OCI-LY7 (cell line): ENCODE results near the gene KRTAP10-9. TPM values are rescaled to one million over a fixed set of nuclear protein-coding genes. Genes with fewer than 3 reads are reported as not detected.
"Not testable (repeated sequence)": the region's sequence is repeated elsewhere in the genome, so short reads cannot be mapped to it uniquely, and the experiment has no call there.

Experiments used
- BruUV-seq: library from RNA; stranded (reverse); fragments of 400-500 nt; replicated peaks from 2 replicates; lab custom pipeline; 2021; lab: Mats Ljungman, UMichigan
- CTCF ChIA-PET: fragments of 300-600 bp; sonication (Branson Sonifier 250); formaldehyde crosslinking; loops from one replicate; lab custom pipeline; 2022; ENCODE audit warnings: antibody characterized with exemption; ENCODE audit not compliant: unreplicated experiment; lab: Charles Lee
- POLR2A ChIA-PET: fragments of 300-600 bp; sonication (Branson Sonifier 250); formaldehyde crosslinking; loops from one replicate; lab custom pipeline; 2022; ENCODE audit warnings: antibody characterized with exemption; lab: Charles Lee
- DNase-seq: peaks from one replicate; pipeline ENCODE4 v3.0.0-alpha.2; 2015; ENCODE audit warnings: low spot score
- H2AFZ ChIP-seq: fragments of 200-600 bp; sonication (generic), shearing (Covaris generic); 2 replicates; pipeline ENCODE4 v1.6.1; 2014; ENCODE audit warnings: mild to moderate bottlenecking, antibody characterized with exemption, low read length, moderate library complexity
- H3K27ac ChIP-seq: fragments of 200-600 bp; sonication (generic); 2 replicates; pipeline ENCODE4 v1.5.1; 2014; ENCODE audit warnings: mixed run types, low read depth, mild to moderate bottlenecking, moderate library complexity, low read length, inconsistent platforms; ENCODE audit not compliant: poor library complexity, severe bottlenecking
- H3K36me3 ChIP-seq: fragments of 200-600 bp; sonication (generic); 2 replicates; pipeline ENCODE4 v1.6.1; 2014; ENCODE audit warnings: mild to moderate bottlenecking, antibody characterized with exemption, low read length, moderate library complexity, mixed read lengths; ENCODE audit not compliant: insufficient read depth
- H3K4me1 ChIP-seq: fragments of 200-600 bp; sonication (generic); 2 replicates; pipeline ENCODE4 v1.5.1; 2014; ENCODE audit warnings: mild to moderate bottlenecking, low read length; ENCODE audit not compliant: insufficient read depth, poor library complexity, severe bottlenecking
- H3K4me2 ChIP-seq: fragments of 200-600 bp; sonication (generic); 2 replicates; pipeline ENCODE4 v1.6.1; 2014; ENCODE audit warnings: mild to moderate bottlenecking, low read length
- H3K4me3 ChIP-seq: fragments of 200-600 bp; sonication (generic); 2 replicates; pipeline ENCODE4 v1.5.1; 2014; ENCODE audit warnings: mild to moderate bottlenecking, low read depth, low read length; ENCODE audit not compliant: poor library complexity, severe bottlenecking
- H3K79me2 ChIP-seq: fragments of 200-600 bp; sonication (generic); 2 replicates; pipeline ENCODE4 v1.6.1; 2016; ENCODE audit warnings: low read depth, mild to moderate bottlenecking, low read length, moderate library complexity, mixed read lengths; ENCODE audit not compliant: insufficient read depth
- H3K9me2 ChIP-seq: fragments of 200-600 bp; sonication (generic); 2 replicates; pipeline ENCODE4 v1.6.1; 2016; ENCODE audit warnings: mild to moderate bottlenecking, low read length, mixed read lengths; ENCODE audit not compliant: insufficient read depth
- H3K9me3 ChIP-seq: fragments of 200-600 bp; sonication (generic); 2 replicates; pipeline ENCODE4 v1.6.1; 2014; ENCODE audit warnings: mild to moderate bottlenecking, mixed run types, low read length, mixed read lengths
- H4K20me1 ChIP-seq: fragments of 200-600 bp; sonication (generic); 2 replicates; pipeline ENCODE4 v1.6.1; 2014; ENCODE audit warnings: mild to moderate bottlenecking, antibody characterized with exemption, low read length, moderate library complexity, mixed read lengths; ENCODE audit not compliant: insufficient read depth
- CTCF ChIP-seq: fragments of 200-600 bp; sonication (generic); conservative IDR thresholded peaks from 2 replicates; pipeline ENCODE4 v1.5.1; 2014; ENCODE audit warnings: mild to moderate bottlenecking, antibody characterized with exemption, low read length, moderate library complexity, mixed read lengths
- EZH2phosphoT487 ChIP-seq: fragments of 200-600 bp; sonication (generic); IDR thresholded peaks from 2 replicates; pipeline ENCODE4 v1.6.1; 2018; ENCODE audit warnings: low read depth, borderline replicate concordance, mild to moderate bottlenecking, mixed run types, antibody characterized with exemption, low read length, moderate library complexity, mixed read lengths
- intact Hi-C: fragments of 100-400 bp; cut with micrococcal nuclease; formaldehyde crosslinking; loops from one replicate; pipeline ENCODE4 v1.10.0; 2022; ENCODE audit not compliant: unreplicated experiment
- total RNA-seq, 2 experiments: library from RNA; depleted of rRNA in 1 of 2; stranded (reverse); fragments of >200 nt in 1 of 2; shearing (Covaris generic) in 1 of 2; gene quantifications; 2 replicates each; pipeline ENCODE4 v1.2.3, GENCODE V29; 2014 to 2022

The KRTAP10-9 gene
- total RNA-seq, 2 experiments from 2014 or later = not detected

GRCh38 chr21:44636209-44637017, 9.5 kb downstream of the KRTAP10-9 start:
- Histone ChIP-seq H2AFZ (no peak overlapping the region), H4K20me1 (no peaks in the 10 kb centered on the region), H3K4me2 (no peak overlapping the region), H3K79me2 (no peaks in the 10 kb centered on the region), H3K27ac (no peak overlapping the region), H3K4me1 (no peaks in the 10 kb centered on the region), H3K4me3 (no peak overlapping the region), H3K36me3 (no peaks in the 10 kb centered on the region), H3K9me3 (no peaks in the 10 kb centered on the region), H3K9me2 (no peaks in the 10 kb centered on the region)
- BruUV-seq = no TSS peak
- intact Hi-C loops = no loop called here
- no peak for DNase-seq
- POLR2A ChIA-PET = no interaction called here
- TF ChIP-seq CTCF (no peak), EZH2phosphoT487 (no peak)
- CTCF ChIA-PET = no interaction called here

- ChIA-PET CTCF (no interaction called here), POLR2A (no interaction called here)
- no peaks in the 10 kb centered on the region for H3K36me3 ChIP-seq
- DNase-seq = no peak
- H3K4me1 ChIP-seq = no peaks in the 10 kb centered on the region
- no peak within 1 kb of the TSS for H2AFZ ChIP-seq
- H3K4me3 ChIP-seq = no peak within 1 kb of the TSS
- no peaks in the 10 kb centered on the region for H3K9me2 ChIP-seq
- no peak for TF ChIP-seq EZH2phosphoT487
- no peak for TF ChIP-seq CTCF
- no peaks in the 10 kb centered on the region for H3K9me3 ChIP-seq
- no peaks in the 10 kb centered on the region for H3K79me2 ChIP-seq
- no peaks in the 10 kb centered on the region for H4K20me1 ChIP-seq
- no TSS peak for BruUV-seq
- H3K27ac ChIP-seq = no peak within 1 kb of the TSS
- H3K4me2 ChIP-seq = no peak within 1 kb of the TSS
- intact Hi-C loops = no loop called here
These were observed 10.3 kb downstream of the KRTAP10-9 start, which contains the start of gene KRTAP10-10 for GRCh38 chr21:44637018-44637850. TSS of gene KRTAP10-10 (plus strand) at chr21:44637356. CDS start at chr21:44637418, 62 bp downstream.

GRCh38 chr21:44637851-44638348, 11.0 kb downstream of the KRTAP10-9 start:
- H2AFZ ChIP-seq, BruUV-seq, DNase-seq, H3K4me1 ChIP-seq, H3K4me3 ChIP-seq, CTCF ChIA-PET, H3K36me3 ChIP-seq, POLR2A ChIA-PET, H3K9me3 ChIP-seq, H3K9me2 ChIP-seq, H3K4me2 ChIP-seq, H4K20me1 ChIP-seq, intact Hi-C loops, H3K27ac ChIP-seq, H3K79me2 ChIP-seq: not testable (repeated sequence)

- H3K4me1 ChIP-seq, H2AFZ ChIP-seq, H3K27ac ChIP-seq, H3K4me3 ChIP-seq, H3K9me2 ChIP-seq, H3K79me2 ChIP-seq, H3K9me3 ChIP-seq, CTCF ChIA-PET, BruUV-seq, H4K20me1 ChIP-seq, intact Hi-C loops, H3K36me3 ChIP-seq, H3K4me2 ChIP-seq, DNase-seq, POLR2A ChIA-PET: not testable (repeated sequence)
These were observed 11.8 kb downstream of the KRTAP10-9 start for GRCh38 chr21:44638506-44639330.
